Activated CD4-positive, alpha-beta memory T cell treated with anti-CD3 and anti-CD28 coated beads, Interleukin-2, amount 10 ng/mL, durations not matched to agents 7 days and 5 days (primary cell): ENCODE measurements around the gene BCAS3. TPM values are rescaled to one million over a fixed set of nuclear protein-coding genes. Genes with fewer than 3 reads are reported as not detected.

ENCODE experiments used
- CTCF ChIA-PET: fragments of 350-600 bp; sonication (Branson Sonifier 250); formaldehyde crosslinking; loops from one replicate; lab custom pipeline; 2021; ENCODE audit warnings: antibody characterized with exemption, inconsistent platforms; lab: Charles Lee
- POLR2A ChIA-PET: fragments of 350-600 bp; sonication (Branson Sonifier 250); formaldehyde crosslinking; loops from one replicate; lab custom pipeline; 2021; ENCODE audit warnings: antibody characterized with exemption; lab: Charles Lee
- DNase-seq: peaks from one replicate; pipeline ENCODE4 v3.0.0-alpha.2; 2020
- H3K27ac Mint-ChIP-seq: one replicate; pipeline ENCODE4 v1.8.0; 2021; ENCODE audit warnings: mild to moderate bottlenecking, mixed read lengths
- H3K27me3 Mint-ChIP-seq: one replicate; pipeline ENCODE4 v1.8.0; 2021; ENCODE audit warnings: mixed read lengths
- H3K36me3 Mint-ChIP-seq: one replicate; pipeline ENCODE4 v1.8.0; 2021; ENCODE audit warnings: low read depth, mixed read lengths
- H3K4me1 Mint-ChIP-seq: one replicate; pipeline ENCODE4 v1.8.0; 2021; ENCODE audit warnings: mixed read lengths
- H3K4me3 Mint-ChIP-seq: one replicate; pipeline ENCODE4 v1.8.0; 2021; ENCODE audit warnings: mild to moderate bottlenecking, mixed read lengths
- H3K9me3 Mint-ChIP-seq: one replicate; pipeline ENCODE4 v1.8.0; 2021; ENCODE audit warnings: mixed read lengths
- total RNA-seq, 2 experiments: library from RNA; stranded (reverse); gene quantifications; one replicate each; pipeline ENCODE4 v1.2.3, GENCODE V29; 2021

BCAS3 gene
- total RNA-seq, 2 experiments from 2014 or later: 16.2 to 19.8 TPM

DNA sequence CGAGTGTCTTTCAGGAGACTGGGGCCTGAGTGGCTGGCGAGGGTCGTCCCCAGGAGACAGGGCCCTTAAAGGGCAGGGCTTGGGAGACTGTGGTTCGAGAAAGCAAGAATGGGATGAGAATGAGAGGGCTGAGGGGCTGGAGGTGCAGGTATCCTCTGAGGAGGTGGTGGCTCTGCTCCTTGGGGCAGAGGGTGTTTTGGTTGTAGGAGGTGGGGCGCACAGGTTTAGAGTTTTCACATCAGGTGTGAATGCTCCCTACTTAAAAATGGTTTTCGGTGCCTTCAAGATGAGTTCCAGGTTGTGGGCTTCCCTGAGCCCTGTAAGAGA lies 430 bp downstream of the BCAS3 start:
- POLR2A ChIA-PET: interaction anchor here (0.9 to 2.0 kb wide), 6 partner anchors 10 to 1386 kb away, joined by 3 to 17 read pairs (median 6); partner anchors contain the start of genes PPM1D and USP32
- peak overlapping the region; percentile 86 for H3K4me3 Mint-ChIP-seq
- H3K4me1 Mint-ChIP-seq: peaks cover 16% of the 10 kb centered on the region
- H3K27ac Mint-ChIP-seq: peak overlapping the region; percentile 69
- no peaks in the 10 kb centered on the region for H3K27me3 Mint-ChIP-seq
- DNase-seq: no peak
- H3K9me3 Mint-ChIP-seq: peaks cover 4% of the 10 kb centered on the region
- CTCF ChIA-PET: interaction anchor here (0.9 to 1.1 kb wide), 2 partner anchors 32 to 78 kb away, joined by 3 to 5 read pairs; partner anchors contain the start of gene PPM1D
- H3K36me3 Mint-ChIP-seq: no peaks in the 10 kb centered on the region

DNA sequence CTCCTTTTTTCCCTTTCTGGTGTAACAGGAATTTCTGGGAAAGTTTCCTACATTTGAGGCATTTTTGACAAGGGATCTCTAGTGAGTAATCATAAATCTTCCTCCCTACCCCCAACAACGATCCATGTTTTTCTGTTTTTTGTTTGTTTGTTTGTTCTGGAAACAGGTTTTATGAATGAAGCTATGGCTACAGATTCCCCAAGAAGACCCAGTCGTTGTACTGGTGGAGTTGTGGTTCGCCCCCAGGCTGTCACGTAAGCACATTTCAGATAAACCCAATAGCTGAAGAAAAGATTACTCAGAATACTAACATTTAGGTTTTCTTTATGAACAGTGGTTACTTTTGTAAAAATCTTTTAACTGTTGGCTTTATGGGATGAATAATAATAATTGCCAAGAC lies 1.6 kb downstream of the BCAS3 start:
- no peaks in the 10 kb centered on the region for H3K27me3 Mint-ChIP-seq
- no peak for DNase-seq
- peaks cover 16% of the 10 kb centered on the region for H3K4me1 Mint-ChIP-seq
- ChIA-PET POLR2A (interaction anchor here (0.9 kb wide), 1 partner anchor 79 kb away, joined by 4 read pairs; the partner anchor contains the start of gene PPM1D), CTCF (no interaction called here)
- peaks cover 4% of the 10 kb centered on the region for H3K9me3 Mint-ChIP-seq
- H3K36me3 Mint-ChIP-seq: no peaks in the 10 kb centered on the region
- no peak overlapping the region for H3K27ac Mint-ChIP-seq
- peak overlapping the region; percentile 50 for H3K4me3 Mint-ChIP-seq

DNA sequence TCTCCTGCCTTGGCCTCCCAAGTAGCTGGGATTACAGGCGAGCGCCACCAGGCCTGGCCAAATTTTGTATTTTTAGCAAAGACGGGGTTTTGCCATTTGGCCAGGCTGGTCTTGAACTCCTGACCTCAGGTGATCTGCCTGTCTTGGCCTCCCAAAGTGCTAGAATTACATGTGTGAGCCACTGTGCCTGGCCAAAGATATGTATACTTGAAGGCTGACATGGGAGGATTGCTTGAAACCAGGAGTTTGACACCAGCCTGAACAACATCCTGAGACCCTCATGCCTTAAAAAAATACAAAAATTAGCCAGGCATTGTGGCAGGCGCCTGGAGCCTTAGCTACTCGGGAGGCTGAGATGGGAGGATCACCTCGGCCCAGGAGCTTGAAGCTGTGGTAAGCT lies 3.1 kb downstream of the BCAS3 start:
- Mint-ChIP-seq H3K9me3 (no peaks in the 10 kb centered on the region), H3K36me3 (no peaks in the 10 kb centered on the region), H3K27ac (no peak overlapping the region), H3K27me3 (no peaks in the 10 kb centered on the region), H3K4me3 (no peak overlapping the region), H3K4me1 (peaks cover 16% of the 10 kb centered on the region)
- no peak for DNase-seq
- CTCF ChIA-PET: no interaction called here
- POLR2A ChIA-PET: interaction anchor here (0.9 kb wide), 1 partner anchor 81 kb away, joined by 4 read pairs; no protein-coding TSS in a partner anchor

DNA sequence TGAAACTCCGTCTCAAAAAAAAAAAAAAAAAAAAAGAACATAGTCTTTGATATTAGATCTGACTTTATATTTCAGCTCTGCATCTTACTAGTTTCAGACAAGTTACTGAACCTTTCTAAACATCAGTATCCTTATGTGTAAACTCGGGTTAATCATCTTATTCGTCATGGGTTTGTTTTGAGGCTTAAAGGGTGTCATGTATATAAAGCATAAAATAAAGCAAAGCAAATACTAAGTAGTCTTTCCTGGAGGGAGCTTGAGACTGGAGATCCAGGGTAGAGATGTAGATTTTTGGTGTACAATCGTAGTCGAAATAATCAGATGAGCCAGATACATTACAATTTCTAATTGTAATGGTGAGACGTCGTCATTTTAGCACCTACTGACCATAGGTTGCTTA lies 7.8 kb downstream of the BCAS3 start:
- H3K27me3 Mint-ChIP-seq: no peaks in the 10 kb centered on the region
- DNase-seq: no peak
- H3K4me1 Mint-ChIP-seq: no peaks in the 10 kb centered on the region
- H3K9me3 Mint-ChIP-seq: no peaks in the 10 kb centered on the region
- no peaks in the 10 kb centered on the region for H3K36me3 Mint-ChIP-seq
- ChIA-PET POLR2A (no interaction called here), CTCF (interaction anchor here (0.6 kb wide), 1 partner anchor 439 kb away, joined by 3 read pairs; no protein-coding TSS in a partner anchor)
- no peak overlapping the region for H3K27ac Mint-ChIP-seq
- no peak overlapping the region for H3K4me3 Mint-ChIP-seq

DNA sequence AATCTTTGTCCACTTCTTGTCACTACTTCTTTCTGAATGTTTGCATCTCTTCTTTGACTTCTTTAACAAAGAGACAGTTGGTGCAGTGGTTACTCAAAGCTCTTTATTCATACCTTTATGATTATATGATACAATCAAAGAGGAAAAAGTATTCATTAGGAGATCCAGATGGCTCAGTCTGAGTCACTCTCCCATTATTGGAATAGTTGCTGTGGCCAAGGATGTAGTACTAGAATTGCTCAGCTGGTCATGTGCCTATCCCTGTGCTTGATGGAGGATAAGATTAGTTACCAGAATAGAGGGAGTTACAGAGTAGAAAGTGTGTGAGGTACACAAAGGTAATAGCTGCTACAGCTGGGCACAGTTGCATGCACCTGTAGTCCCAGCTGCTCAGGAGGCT lies 18.3 kb downstream of the BCAS3 start:
- no peak for DNase-seq
- Mint-ChIP-seq H3K36me3 (peaks cover 4% of the 10 kb centered on the region), H3K9me3 (no peaks in the 10 kb centered on the region), H3K27me3 (no peaks in the 10 kb centered on the region), H3K4me1 (peaks cover 5% of the 10 kb centered on the region), H3K27ac (no peak overlapping the region), H3K4me3 (no peak overlapping the region)
- ChIA-PET POLR2A (no interaction called here), CTCF (interaction anchor here (0.5 to 1.3 kb wide), 2 partner anchors 25 to 26 kb away, joined by 3 to 4 read pairs; no protein-coding TSS in a partner anchor)

DNA sequence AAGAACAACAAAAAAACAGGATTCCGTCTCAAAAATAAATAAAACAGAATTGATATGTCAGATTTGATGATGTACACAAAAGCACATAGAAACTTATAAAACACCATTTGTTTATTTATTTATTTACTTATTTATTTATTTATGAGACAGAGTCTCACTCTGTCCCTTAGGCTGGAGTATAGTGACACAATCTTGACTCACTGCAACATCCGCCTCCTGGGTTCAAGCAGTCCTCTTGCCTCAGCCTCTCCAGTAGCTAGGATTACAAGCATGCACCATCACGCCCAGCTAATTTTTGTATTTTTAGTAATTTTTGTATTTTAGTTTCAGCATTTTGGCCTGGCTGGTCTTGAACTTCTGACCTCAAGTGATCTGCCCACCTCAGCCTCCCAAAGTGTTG lies 21.4 kb downstream of the BCAS3 start:
- ChIA-PET POLR2A (no interaction called here), CTCF (no interaction called here)
- no peak for DNase-seq
- Mint-ChIP-seq H3K9me3 (no peaks in the 10 kb centered on the region), H3K27me3 (no peaks in the 10 kb centered on the region), H3K36me3 (peaks cover 4% of the 10 kb centered on the region), H3K4me3 (no peak overlapping the region), H3K27ac (no peak overlapping the region), H3K4me1 (peaks cover 5% of the 10 kb centered on the region)

DNA sequence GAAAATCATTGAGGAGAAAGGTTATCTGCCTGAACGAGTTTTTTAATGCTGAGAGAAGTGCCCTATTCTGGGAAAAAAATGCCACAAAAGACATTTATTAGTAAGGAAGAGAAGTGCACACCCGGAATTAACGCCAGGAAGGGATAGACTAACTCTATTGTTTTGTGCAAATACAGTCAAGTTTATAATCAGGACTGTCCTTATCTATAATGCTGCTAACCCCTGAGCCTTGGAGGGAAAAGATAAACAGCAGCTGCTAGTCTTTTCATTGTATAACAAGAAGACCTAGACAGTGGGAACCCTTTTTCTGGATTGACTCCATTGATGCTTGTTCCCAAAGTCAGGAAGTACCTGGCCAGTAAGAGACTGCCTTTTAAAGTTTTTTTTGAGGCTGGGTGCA lies 26.5 kb downstream of the BCAS3 start:
- H3K36me3 Mint-ChIP-seq: no peaks in the 10 kb centered on the region

DNA sequence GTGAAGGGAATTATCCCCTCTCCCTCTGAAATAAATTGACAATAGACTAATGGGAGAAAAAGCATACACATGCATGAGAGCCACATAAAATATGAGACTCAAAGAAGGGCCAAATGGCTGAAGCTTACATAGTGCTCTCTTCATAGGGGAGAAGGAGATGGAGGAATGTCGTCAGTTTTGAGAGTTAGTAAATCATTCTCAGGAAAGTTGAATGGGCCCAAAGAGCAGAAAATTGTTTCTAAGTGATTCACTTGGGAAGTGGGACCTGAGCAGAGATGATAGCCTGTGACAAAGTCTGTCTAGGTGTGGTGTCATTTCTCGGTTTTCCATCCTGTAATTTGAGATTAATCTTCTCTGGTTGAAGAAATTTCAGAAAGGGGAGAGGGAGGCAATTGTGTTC lies 35.0 kb downstream of the BCAS3 start:
- H3K9me3 Mint-ChIP-seq: no peaks in the 10 kb centered on the region
- CTCF ChIA-PET: interaction anchor here (1.1 kb wide), 2 partner anchors 8 to 9 kb away, joined by 3 to 6 read pairs; no protein-coding TSS in a partner anchor
- no peaks in the 10 kb centered on the region for H3K4me1 Mint-ChIP-seq
- POLR2A ChIA-PET: interaction anchor here (1.2 kb wide), 1 partner anchor 8 kb away, joined by 4 read pairs; no protein-coding TSS in a partner anchor
- no peaks in the 10 kb centered on the region for H3K27me3 Mint-ChIP-seq
- no peak for DNase-seq
- no peak overlapping the region for H3K4me3 Mint-ChIP-seq
- no peak overlapping the region for H3K27ac Mint-ChIP-seq
- peaks cover 6% of the 10 kb centered on the region for H3K36me3 Mint-ChIP-seq

More for the DNA sequence above, 26.5 kb downstream of the BCAS3 start:
- ChIA-PET POLR2A (no interaction called here), CTCF (no interaction called here)
- Mint-ChIP-seq H3K27me3 (no peaks in the 10 kb centered on the region), H3K9me3 (no peaks in the 10 kb centered on the region), H3K27ac (no peak overlapping the region), H3K4me1 (no peaks in the 10 kb centered on the region), H3K4me3 (no peak overlapping the region)
- no peak for DNase-seq

DNA sequence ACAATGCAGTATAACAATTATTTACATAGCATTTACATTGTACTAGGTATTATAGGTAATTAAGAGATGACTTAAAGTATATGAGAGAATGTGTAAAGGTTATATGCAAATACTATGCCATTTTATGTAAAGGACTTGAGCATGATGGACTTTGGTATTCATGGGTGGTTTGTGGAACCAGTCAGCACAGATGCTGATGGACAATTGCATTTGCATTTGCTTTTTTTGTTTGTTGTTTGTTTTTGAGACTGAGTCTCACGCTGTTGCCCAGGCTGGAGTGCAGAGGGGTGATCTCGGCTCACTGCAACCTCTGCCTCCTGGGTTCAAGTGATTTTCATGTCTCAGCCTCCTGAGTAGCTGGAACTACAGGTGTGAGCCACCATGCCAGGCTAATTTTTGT lies 36.0 kb downstream of the BCAS3 start:
- H3K36me3 Mint-ChIP-seq: peaks cover 6% of the 10 kb centered on the region
- no peak overlapping the region for H3K27ac Mint-ChIP-seq
- no peaks in the 10 kb centered on the region for H3K9me3 Mint-ChIP-seq
- ChIA-PET POLR2A (no interaction called here), CTCF (no interaction called here)
- no peak overlapping the region for H3K4me3 Mint-ChIP-seq
- DNase-seq: no peak
- H3K4me1 Mint-ChIP-seq: no peaks in the 10 kb centered on the region
- H3K27me3 Mint-ChIP-seq: no peaks in the 10 kb centered on the region

DNA sequence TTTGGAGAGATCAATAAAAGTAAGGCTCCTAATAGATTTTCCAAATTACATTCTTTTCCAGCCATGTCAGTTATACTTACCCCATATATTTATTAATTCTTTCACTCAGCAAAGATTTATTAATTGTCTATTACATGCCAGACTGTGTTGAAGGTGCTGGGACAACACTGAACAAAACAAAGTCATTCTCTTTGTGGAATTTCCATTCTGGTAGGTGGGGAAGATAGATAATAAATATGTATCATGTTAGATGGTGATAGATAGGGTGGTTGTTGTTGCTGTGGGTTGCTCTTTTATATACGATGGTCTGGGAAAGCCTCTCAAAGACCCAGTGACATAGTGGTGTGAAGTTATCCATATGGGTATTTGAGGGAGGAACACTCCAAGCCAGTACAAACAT lies 39.1 kb downstream of the BCAS3 start:
- POLR2A ChIA-PET: no interaction called here
- H3K36me3 Mint-ChIP-seq: no peaks in the 10 kb centered on the region
- CTCF ChIA-PET: interaction anchor here (0.6 kb wide), 1 partner anchor 26 kb away, joined by 3 read pairs; no protein-coding TSS in a partner anchor
- DNase-seq: no peak
- no peaks in the 10 kb centered on the region for H3K27me3 Mint-ChIP-seq
- H3K4me3 Mint-ChIP-seq: no peak overlapping the region
- no peaks in the 10 kb centered on the region for H3K4me1 Mint-ChIP-seq
- H3K9me3 Mint-ChIP-seq: no peaks in the 10 kb centered on the region
- H3K27ac Mint-ChIP-seq: no peak overlapping the region

DNA sequence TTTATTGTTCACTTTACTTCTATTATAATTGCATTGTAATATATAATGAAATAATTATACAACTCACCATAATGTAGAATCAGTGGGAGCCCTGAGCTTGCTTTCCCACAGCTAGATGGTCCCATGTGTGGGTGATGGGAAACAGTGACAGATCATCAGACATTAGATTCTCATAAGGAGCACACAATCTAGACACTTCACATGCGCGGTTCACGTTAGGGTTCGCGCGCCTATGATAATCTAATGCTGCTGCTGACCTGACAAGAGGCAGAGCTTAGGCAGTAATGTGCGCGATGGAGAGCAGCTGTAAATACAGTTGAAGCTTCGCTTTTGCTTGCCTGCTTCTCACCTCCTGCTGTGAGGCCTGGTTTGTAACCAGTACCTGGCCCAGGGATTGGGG lies 40.2 kb downstream of the BCAS3 start:
- Mint-ChIP-seq H3K27me3 (no peaks in the 10 kb centered on the region), H3K4me1 (no peaks in the 10 kb centered on the region), H3K4me3 (no peak overlapping the region), H3K27ac (no peak overlapping the region), H3K36me3 (no peaks in the 10 kb centered on the region), H3K9me3 (no peaks in the 10 kb centered on the region)
- POLR2A ChIA-PET: no interaction called here
- CTCF ChIA-PET: no interaction called here
- DNase-seq: no peak

DNA sequence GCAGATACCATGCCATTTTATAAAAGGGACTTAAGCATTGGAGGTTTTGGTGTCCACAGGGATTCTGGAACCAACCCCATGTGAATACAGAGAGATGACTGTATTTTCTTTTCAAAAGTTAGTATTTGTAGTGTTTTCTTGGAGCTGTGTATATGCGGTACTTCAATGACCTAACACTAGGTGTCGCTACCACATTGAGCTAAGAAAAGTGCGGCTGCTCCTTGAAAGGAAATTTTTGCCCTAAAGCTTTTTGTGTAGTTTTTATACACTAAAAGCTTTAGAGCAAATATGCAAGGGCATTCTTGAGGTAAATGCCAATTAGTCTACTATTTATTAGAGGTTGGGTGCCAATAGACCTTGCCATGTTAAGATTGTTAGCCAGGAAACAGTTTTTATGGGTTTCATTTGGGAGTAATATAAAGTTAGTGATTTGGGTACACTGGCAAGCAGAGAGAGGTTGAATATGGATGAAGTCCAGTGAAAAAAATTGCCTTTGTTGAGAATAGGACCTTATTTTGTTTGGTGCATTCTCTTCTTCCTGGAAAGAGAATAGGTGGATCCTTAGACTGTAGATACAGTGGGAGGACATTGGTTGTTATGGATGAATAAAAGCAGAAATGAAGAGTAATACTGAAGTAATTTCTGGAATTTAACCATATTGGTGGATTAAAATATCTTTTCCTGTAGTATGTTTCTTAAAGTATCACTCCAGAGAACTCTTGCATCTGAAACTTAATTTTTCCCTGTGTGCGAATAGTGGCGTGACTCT lies 43.3 kb downstream of the BCAS3 start:
- peak; percentile 30 for DNase-seq
- Mint-ChIP-seq H3K27me3 (no peaks in the 10 kb centered on the region), H3K27ac (no peak overlapping the region), H3K9me3 (no peaks in the 10 kb centered on the region), H3K36me3 (no peaks in the 10 kb centered on the region), H3K4me1 (no peaks in the 10 kb centered on the region), H3K4me3 (no peak overlapping the region)
- ChIA-PET CTCF (interaction anchor here (0.7 to 1.7 kb wide), 25 partner anchors 9 to 729 kb away, joined by 3 to 16 read pairs (median 4); partner anchors contain the start of gene BCAS3), POLR2A (interaction anchor here (1.2 kb wide), 1 partner anchor 8 kb away, joined by 4 read pairs; no protein-coding TSS in a partner anchor)

DNA sequence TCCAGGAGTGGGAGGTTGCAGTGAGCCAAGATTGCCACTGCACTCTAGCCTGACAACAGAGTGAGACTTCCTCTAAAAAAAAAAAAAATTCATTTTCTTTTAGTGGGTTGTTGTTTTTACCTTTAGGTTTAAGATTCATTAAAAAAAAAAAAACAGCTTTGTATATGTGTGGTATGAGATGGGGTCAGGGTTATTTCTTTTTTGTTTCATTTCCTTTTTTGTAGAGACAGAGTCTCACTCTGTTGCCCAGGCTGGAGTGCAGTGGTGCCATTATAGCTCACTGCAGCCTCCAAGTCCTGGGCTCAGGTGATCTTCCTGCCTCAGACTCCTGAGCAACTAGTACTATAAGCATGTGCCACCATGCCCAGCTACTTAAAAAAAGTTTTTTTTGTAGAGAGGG lies 47.0 kb downstream of the BCAS3 start:
- Mint-ChIP-seq H3K4me3 (no peak overlapping the region), H3K4me1 (no peaks in the 10 kb centered on the region), H3K27me3 (no peaks in the 10 kb centered on the region), H3K36me3 (no peaks in the 10 kb centered on the region), H3K27ac (no peak overlapping the region), H3K9me3 (no peaks in the 10 kb centered on the region)
- DNase-seq: no peak
- ChIA-PET POLR2A (no interaction called here), CTCF (interaction anchor here (0.7 kb wide), 1 partner anchor 83 kb away, joined by 3 read pairs; no protein-coding TSS in a partner anchor)
